Measurements from ENCODE around the gene RBFA. TPM values are rescaled to one million over a fixed set of nuclear protein-coding genes. Genes with fewer than 3 reads are reported as not detected.

RBFA gene
- total and polyA plus RNA-seq, 7 donors = 9.0 to 39.5 (median 21.5) TPM

DNA sequence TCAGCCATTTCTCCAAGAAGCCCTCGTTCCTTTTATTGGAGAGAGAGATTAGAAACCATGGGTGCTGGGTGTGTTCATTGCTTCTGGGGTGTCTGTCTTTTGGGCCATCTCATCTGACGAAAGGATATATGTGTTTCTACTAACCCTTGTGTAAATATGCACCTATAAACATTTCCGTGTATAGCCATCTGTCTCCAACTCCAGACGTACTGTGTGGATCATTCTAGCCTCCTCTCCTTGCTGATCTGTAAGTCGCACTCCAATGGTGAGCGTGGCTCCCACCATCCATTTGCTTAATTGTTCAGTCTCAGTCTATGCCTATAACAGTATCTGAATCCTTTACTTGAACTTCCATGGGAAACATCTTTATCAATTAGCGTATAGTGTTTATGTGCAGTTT is 1.8 kb downstream of the RBFA start:
- intact Hi-C loops (cut with DNase I) = loop anchor here (2.0 kb wide), 1 partner anchor 73 kb away; the partner anchor contains the start of gene ADNP2
- 87 to 90% methylated on average over 7 of the region's 7 CpGs for WGBS, 2 donors
- DNase-seq = no peak
- Histone ChIP-seq H3K9me3 (no peaks in the 10 kb centered on the region), H3K27me3 (no peaks in the 10 kb centered on the region), H3K4me3 (no peak overlapping the region), H3K27ac (no peak overlapping the region), H3K36me3 (peaks cover 0 to 26% (median 0%) of the 10 kb centered on the region in 4 donors), H3K4me1 (peaks cover 0 to 21% (median 13%) of the 10 kb centered on the region in 4 donors)
- TF ChIP-seq POLR2A (IDR thresholded peaks at IDR 0.05) (no peak), POLR2AphosphoS5 (IDR thresholded peaks at IDR 0.05) (no peak), EP300 (IDR thresholded peaks at IDR 0.05) (no peak), CTCF (IDR thresholded peaks at IDR 0.05) (no peak)

DNA sequence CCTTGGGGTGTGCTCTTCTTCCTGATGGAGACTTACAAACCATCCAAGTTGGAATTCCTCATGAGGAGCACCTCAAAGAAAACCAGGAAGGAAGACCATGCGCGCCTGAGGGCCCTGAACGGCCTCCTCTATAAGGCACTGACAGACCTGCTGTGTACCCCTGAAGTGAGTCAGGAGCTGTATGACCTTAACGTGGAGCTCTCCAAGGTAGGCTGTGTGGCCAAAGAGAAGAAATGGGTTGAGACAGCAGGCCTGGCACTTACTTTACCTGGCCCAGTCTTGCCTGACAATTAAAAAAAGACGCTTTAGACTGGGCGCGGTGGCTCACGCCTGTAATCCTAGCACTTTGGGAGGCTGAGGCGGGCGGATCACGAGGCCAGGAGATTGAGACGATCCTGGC is 3.1 kb downstream of the RBFA start:
- no peaks in the 10 kb centered on the region for H3K27me3 ChIP-seq
- 95 to 98% methylated on average over 12 of the region's 12 CpGs for whole genome bisulfite sequencing, 2 donors
- DNase-seq = no peak
- peaks cover 0 to 26% (median 0%) of the 10 kb centered on the region in 4 donors for H3K36me3 ChIP-seq
- H3K9me3 ChIP-seq = no peaks in the 10 kb centered on the region
- TF ChIP-seq EP300 (IDR thresholded peaks at IDR 0.05) (no peak), POLR2A (IDR thresholded peaks at IDR 0.05) (no peak), POLR2AphosphoS5 (IDR thresholded peaks at IDR 0.05) (no peak), CTCF (IDR thresholded peaks at IDR 0.05) (no peak)
- no peak overlapping the region for H3K4me3 ChIP-seq
- peaks cover 0 to 21% (median 13%) of the 10 kb centered on the region in 4 donors for H3K4me1 ChIP-seq
- intact Hi-C loops (cut with DNase I) = no loop called here
- H3K27ac ChIP-seq = no peak overlapping the region

GRCh38 chr18:80037869-80038630 is 3.8 kb downstream of the RBFA start:
- Histone ChIP-seq H3K9me3 (no peaks in the 10 kb centered on the region), H3K4me3 (no peak overlapping the region), H3K36me3 (peaks cover 0 to 32% (median 0%) of the 10 kb centered on the region in 4 donors), H3K27ac (no peak overlapping the region), H3K27me3 (no peaks in the 10 kb centered on the region), H3K4me1 (peaks cover 0 to 18% (median 11%) of the 10 kb centered on the region in 4 donors)
- no peak for DNase-seq
- no peak for TF ChIP-seq EP300 (IDR thresholded peaks at IDR 0.05)
- TF ChIP-seq POLR2A (IDR thresholded peaks at IDR 0.05) = no peak
- TF ChIP-seq CTCF (IDR thresholded peaks at IDR 0.05) = no peak
- TF ChIP-seq POLR2AphosphoS5 (IDR thresholded peaks at IDR 0.05) = no peak
- intact Hi-C loops (cut with DNase I) = no loop called here
- 90 to 93% methylated on average over 17 of the region's 17 CpGs for WGBS, 2 donors

DNA sequence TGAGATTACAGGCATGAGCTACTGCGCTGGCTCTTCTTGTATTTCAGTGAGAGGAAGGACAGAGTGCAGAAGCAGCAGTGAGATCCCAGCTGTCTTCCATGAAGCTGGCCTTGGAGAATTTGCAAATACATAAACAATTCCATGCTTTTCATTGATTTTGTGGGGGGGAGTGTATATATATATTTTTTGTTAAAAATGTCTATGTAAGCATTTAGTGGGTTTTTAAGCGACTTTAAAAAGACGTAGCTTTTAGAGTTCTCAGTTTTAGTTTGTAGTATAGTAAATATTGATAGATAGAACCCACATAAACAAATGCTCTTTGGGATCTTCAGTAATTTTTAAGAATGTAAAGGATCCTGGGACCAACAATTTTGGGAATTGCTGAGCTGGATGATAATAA is 6.3 kb downstream of the RBFA start:
- no peak for TF ChIP-seq CTCF (IDR thresholded peaks at IDR 0.05)
- TF ChIP-seq EP300 (IDR thresholded peaks at IDR 0.05) = no peak
- no peak for TF ChIP-seq POLR2A (IDR thresholded peaks at IDR 0.05)
- TF ChIP-seq POLR2AphosphoS5 (IDR thresholded peaks at IDR 0.05) = no peak
- Histone ChIP-seq H3K4me1 (peaks cover 0 to 3% (median 3%) of the 10 kb centered on the region in 4 donors), H3K36me3 (peaks cover 0 to 56% (median 0%) of the 10 kb centered on the region in 4 donors), H3K9me3 (no peaks in the 10 kb centered on the region), H3K27ac (no peak overlapping the region), H3K4me3 (no peak overlapping the region), H3K27me3 (no peaks in the 10 kb centered on the region)
- 93 to 95% methylated on average over 3 of the region's 3 CpGs for WGBS, 2 donors
- no peak for DNase-seq
- intact Hi-C loops (cut with DNase I) = no loop called here
